Nephron progenitor cell (in vitro differentiated cells): ENCODE data around the gene FAM53B.

Source experiments
- DNase-seq: peaks from one replicate; pipeline ENCODE4 v3.0.0; 2021
- H3K27ac Mint-ChIP-seq: 2 replicates; pipeline ENCODE4 v1.8.0; 2021; ENCODE audit warnings: mild to moderate bottlenecking, moderate library complexity, mixed read lengths
- H3K27me3 Mint-ChIP-seq: 2 replicates; pipeline ENCODE4 v1.8.0; 2021; ENCODE audit warnings: mild to moderate bottlenecking, low read depth, mixed read lengths; ENCODE audit not compliant: poor library complexity
- H3K36me3 Mint-ChIP-seq: 2 replicates; pipeline ENCODE4 v1.8.0; 2021; ENCODE audit warnings: low read depth, mixed read lengths
- H3K4me1 Mint-ChIP-seq: 2 replicates; pipeline ENCODE4 v1.8.0; 2021; ENCODE audit warnings: mixed read lengths
- H3K4me3 Mint-ChIP-seq: 2 replicates; pipeline ENCODE4 v1.8.0; 2021; ENCODE audit warnings: mild to moderate bottlenecking, moderate library complexity, mixed read lengths
- H3K9me3 Mint-ChIP-seq: 2 replicates; pipeline ENCODE4 v1.8.0; 2021; ENCODE audit warnings: mild to moderate bottlenecking, moderate library complexity, mixed read lengths
- TF ChIP-seq, protein P1 (sequence below): fragments of 200-600 bp; sonication (generic); IDR thresholded peaks from 2 replicates; pipeline ENCODE4 v1.5.0; 2021; ENCODE audit warnings: antibody characterized with exemption

FAM53B gene

GRCh38 chr10:124626759-124627380 lies 117.3 kb downstream of the FAM53B start:
- peaks cover 50% of the 10 kb centered on the region for H3K4me1 Mint-ChIP-seq
- peak overlapping the region; percentile 32 for H3K27ac Mint-ChIP-seq
- TF ChIP-seq, protein P1, sequence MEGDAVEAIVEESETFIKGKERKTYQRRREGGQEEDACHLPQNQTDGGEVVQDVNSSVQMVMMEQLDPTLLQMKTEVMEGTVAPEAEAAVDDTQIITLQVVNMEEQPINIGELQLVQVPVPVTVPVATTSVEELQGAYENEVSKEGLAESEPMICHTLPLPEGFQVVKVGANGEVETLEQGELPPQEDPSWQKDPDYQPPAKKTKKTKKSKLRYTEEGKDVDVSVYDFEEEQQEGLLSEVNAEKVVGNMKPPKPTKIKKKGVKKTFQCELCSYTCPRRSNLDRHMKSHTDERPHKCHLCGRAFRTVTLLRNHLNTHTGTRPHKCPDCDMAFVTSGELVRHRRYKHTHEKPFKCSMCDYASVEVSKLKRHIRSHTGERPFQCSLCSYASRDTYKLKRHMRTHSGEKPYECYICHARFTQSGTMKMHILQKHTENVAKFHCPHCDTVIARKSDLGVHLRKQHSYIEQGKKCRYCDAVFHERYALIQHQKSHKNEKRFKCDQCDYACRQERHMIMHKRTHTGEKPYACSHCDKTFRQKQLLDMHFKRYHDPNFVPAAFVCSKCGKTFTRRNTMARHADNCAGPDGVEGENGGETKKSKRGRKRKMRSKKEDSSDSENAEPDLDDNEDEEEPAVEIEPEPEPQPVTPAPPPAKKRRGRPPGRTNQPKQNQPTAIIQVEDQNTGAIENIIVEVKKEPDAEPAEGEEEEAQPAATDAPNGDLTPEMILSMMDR, result no peak
- H3K27me3 Mint-ChIP-seq, result peaks cover 4% of the 10 kb centered on the region
- H3K36me3 Mint-ChIP-seq, result no peaks in the 10 kb centered on the region
- no peak overlapping the region for H3K4me3 Mint-ChIP-seq
- no peak for DNase-seq
- H3K9me3 Mint-ChIP-seq, result no peaks in the 10 kb centered on the region

DNA sequence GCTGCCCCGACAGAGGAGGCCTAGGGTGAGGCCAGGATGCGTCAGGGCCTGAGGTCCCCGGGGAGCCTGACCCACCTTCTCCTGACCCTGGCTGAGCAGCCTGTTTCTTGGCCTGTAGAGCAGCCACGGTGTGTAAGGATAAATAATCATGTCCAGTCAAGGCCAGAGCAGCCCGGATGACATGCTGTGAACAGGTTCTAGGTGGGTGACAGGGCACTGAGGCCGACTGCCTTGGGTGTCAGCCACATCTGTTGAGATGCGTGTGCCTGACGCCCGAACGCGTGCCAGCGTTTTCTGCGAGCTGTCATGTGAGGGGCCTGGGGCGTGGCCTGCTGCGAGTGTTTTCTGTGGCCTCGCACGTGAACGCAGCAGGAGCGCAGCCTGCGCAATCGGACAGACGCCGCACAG lies 118.3 kb downstream of the FAM53B start:
- Mint-ChIP-seq H3K4me1 (peaks cover 52% of the 10 kb centered on the region), H3K27me3 (peaks cover 4% of the 10 kb centered on the region), H3K36me3 (no peaks in the 10 kb centered on the region), H3K27ac (no peak overlapping the region), H3K9me3 (no peaks in the 10 kb centered on the region), H3K4me3 (no peak overlapping the region)
- TF ChIP-seq, protein P1, result no peak
- DNase-seq, result no peak

DNA sequence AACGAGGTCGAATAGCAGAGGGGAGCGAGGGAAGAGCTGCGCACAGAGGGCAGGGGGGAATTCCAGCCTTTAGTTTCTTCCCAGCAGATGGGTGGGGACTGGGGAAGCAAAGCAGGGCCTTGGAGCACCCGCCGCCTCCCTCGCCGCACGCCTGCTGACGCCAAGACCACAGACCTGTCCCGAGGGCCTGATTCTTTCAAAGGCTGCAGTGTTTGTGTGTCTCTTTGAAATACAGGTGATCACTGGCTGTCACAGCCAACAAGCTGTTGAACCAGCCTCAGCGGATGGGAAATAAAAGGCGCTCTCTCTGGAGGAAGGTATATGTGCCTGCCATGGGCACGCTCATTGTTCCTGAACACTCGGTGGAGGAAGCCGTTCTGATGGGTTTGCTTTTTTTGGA lies 119.3 kb downstream of the FAM53B start:
- Mint-ChIP-seq H3K4me3 (no peak overlapping the region), H3K27ac (peak overlapping the region; percentile 70), H3K27me3 (peaks cover 4% of the 10 kb centered on the region), H3K36me3 (no peaks in the 10 kb centered on the region), H3K9me3 (no peaks in the 10 kb centered on the region), H3K4me1 (peaks cover 55% of the 10 kb centered on the region)
- no peak for DNase-seq
- TF ChIP-seq, protein P1, result no peak

DNA sequence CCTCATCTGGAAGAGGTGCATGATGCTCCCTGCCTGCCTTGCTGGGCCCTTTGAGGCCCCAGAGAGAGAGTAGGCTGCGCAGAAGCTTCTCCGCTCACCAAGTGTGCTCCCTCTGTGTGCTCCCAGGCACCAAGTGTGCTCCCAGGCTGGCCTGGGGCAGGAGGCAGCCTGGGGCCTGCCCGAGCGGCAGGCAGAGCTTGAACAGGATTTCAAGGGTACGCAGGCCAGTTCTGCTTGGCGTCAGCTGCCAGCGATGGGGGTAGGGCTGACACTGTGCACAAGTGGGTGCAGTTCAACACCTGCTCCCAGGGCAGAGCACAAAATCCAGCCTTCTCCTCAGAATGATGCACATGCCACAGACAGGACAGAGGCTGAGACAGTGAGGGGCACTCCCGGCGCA lies 119.7 kb downstream of the FAM53B start:
- Mint-ChIP-seq H3K4me3 (no peak overlapping the region), H3K9me3 (no peaks in the 10 kb centered on the region), H3K4me1 (peaks cover 56% of the 10 kb centered on the region), H3K36me3 (no peaks in the 10 kb centered on the region), H3K27me3 (peaks cover 4% of the 10 kb centered on the region), H3K27ac (no peak overlapping the region)
- no peak for DNase-seq
- TF ChIP-seq, protein P1, result no peak

DNA sequence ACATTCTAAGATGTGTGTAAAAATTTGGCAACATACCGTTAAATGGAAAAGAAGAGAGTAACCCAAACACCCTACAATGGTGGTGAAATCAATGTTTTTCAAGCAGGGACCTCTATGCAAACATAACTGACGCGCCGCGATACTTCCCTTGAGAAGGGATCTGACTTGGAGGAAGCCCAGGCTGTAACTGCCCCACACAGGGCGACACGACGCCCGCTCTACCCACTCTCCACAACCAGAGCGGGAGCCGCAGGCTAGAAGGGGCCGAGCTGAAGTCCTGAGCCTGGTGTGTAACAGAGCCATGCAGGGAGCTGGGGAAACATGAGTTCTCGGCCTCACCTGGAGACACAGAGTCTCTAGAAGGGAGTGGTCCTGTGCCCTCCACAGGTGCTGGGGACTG lies 120.2 kb downstream of the FAM53B start:
- Mint-ChIP-seq H3K27me3 (peaks cover 4% of the 10 kb centered on the region), H3K9me3 (no peaks in the 10 kb centered on the region), H3K27ac (peak overlapping the region; percentile 72), H3K36me3 (no peaks in the 10 kb centered on the region), H3K4me1 (peaks cover 56% of the 10 kb centered on the region), H3K4me3 (no peak overlapping the region)
- no peak for DNase-seq
- TF ChIP-seq, protein P1, result no peak

- TF ChIP-seq, protein P1, result no peak
- DNase-seq, result no peak
- H3K27ac Mint-ChIP-seq, result peak overlapping the region; percentile 54
- peaks cover 54% of the 10 kb centered on the region for H3K4me1 Mint-ChIP-seq
- no peak overlapping the region for H3K4me3 Mint-ChIP-seq
- no peaks in the 10 kb centered on the region for H3K9me3 Mint-ChIP-seq
- peaks cover 4% of the 10 kb centered on the region for H3K27me3 Mint-ChIP-seq
- H3K36me3 Mint-ChIP-seq, result no peaks in the 10 kb centered on the region
These were observed 121.2 kb downstream of the FAM53B start for GRCh38 chr10:124622866-124623536.
